Mammary epithelial cell (primary cell): ENCODE measurements around the gene LRRC8D.

ENCODE experiments used
- EZH2 ChIP-seq: IDR thresholded peaks from 2 replicates; pipeline ENCODE4 v1.6.1; 2012; ENCODE audit warnings: low read length, inconsistent platforms, borderline replicate concordance
- TF ChIP-seq, protein P1 (sequence below), 2 donors: IDR thresholded peaks in 1 of 2; conservative IDR thresholded peaks in 1 of 2; 2 replicates each; pipeline ENCODE4 v1.5.1; 2011 to 2012; ENCODE audit warnings: inconsistent platforms in 2 of 2, low read length in 2 of 2, mild to moderate bottlenecking in 2 of 2, control low read depth in 1 of 2, low read depth in 1 of 2; ENCODE audit not compliant: insufficient read depth in 1 of 2; ENCODE audit errors: extremely low read depth in 1 of 2

DNA sequence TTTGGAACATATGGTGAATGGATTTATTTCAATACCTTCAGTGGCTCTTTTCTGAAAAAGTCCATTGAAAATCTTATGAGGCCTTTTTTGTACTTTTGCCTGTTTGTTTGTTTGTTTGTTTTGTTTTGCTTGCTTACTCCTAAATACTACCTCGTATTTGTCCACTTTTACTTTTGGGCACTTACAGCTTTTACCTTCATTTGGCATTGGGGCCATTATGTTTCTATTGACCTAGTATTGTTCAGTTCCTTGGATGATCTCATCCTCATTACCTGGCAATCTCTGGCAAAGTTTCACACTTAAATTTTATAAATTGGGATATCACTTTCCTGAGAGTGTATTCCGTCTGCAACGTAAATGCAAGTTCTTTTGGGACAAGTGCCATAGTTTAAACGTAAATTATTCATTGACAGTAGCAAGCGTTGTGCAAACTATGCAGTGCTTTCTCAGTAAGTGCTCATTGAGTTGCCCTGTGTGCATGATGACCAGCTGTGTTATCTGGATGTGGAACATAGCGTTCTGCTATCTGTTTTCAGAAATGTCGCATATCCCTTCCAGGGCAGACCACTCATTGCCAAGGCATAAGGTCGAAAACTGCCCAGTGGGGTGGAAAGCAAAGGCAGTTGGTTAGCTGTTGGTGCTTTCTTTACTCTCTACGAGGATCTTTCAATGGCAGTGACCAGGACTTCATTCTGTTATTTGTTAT, 51.1 kb downstream of the LRRC8D start:
- TF ChIP-seq, protein P1, sequence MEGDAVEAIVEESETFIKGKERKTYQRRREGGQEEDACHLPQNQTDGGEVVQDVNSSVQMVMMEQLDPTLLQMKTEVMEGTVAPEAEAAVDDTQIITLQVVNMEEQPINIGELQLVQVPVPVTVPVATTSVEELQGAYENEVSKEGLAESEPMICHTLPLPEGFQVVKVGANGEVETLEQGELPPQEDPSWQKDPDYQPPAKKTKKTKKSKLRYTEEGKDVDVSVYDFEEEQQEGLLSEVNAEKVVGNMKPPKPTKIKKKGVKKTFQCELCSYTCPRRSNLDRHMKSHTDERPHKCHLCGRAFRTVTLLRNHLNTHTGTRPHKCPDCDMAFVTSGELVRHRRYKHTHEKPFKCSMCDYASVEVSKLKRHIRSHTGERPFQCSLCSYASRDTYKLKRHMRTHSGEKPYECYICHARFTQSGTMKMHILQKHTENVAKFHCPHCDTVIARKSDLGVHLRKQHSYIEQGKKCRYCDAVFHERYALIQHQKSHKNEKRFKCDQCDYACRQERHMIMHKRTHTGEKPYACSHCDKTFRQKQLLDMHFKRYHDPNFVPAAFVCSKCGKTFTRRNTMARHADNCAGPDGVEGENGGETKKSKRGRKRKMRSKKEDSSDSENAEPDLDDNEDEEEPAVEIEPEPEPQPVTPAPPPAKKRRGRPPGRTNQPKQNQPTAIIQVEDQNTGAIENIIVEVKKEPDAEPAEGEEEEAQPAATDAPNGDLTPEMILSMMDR (conservative IDR thresholded peaks at IDR 0.05 in 1 of 2, IDR thresholded peaks at IDR 0.05 in 1 of 2; ENCODE audit: extremely low read depth in 1 of 2, insufficient read depth in 1 of 2, low read depth in 1 of 2, low read length in 2 of 2): no peak
- TF ChIP-seq EZH2: no peak
